HG03439 (cell line): ENCODE data around the gene DOK5.

Source experiments
- ATAC-seq: cut with Tn5 transposase; IDR thresholded peaks from one replicate; pipeline ENCODE4 v1.9.1; 2021; ENCODE audit warnings: mild to moderate bottlenecking, moderate library complexity; ENCODE audit not compliant: unreplicated experiment

DOK5 gene

GRCh38 chr20:54510541-54511129, 35.2 kb downstream of the DOK5 start:
- ATAC-seq = no peak

GRCh38 chr20:54512694-54513093, 37.3 kb downstream of the DOK5 start:
- ATAC-seq = no peak

- ATAC-seq = no peak
Observed at GRCh38 chr20:54514028-54514607, 38.7 kb downstream of the DOK5 start.

GRCh38 chr20:54515793-54516628, 40.6 kb downstream of the DOK5 start:
- ATAC-seq = no peak

DNA sequence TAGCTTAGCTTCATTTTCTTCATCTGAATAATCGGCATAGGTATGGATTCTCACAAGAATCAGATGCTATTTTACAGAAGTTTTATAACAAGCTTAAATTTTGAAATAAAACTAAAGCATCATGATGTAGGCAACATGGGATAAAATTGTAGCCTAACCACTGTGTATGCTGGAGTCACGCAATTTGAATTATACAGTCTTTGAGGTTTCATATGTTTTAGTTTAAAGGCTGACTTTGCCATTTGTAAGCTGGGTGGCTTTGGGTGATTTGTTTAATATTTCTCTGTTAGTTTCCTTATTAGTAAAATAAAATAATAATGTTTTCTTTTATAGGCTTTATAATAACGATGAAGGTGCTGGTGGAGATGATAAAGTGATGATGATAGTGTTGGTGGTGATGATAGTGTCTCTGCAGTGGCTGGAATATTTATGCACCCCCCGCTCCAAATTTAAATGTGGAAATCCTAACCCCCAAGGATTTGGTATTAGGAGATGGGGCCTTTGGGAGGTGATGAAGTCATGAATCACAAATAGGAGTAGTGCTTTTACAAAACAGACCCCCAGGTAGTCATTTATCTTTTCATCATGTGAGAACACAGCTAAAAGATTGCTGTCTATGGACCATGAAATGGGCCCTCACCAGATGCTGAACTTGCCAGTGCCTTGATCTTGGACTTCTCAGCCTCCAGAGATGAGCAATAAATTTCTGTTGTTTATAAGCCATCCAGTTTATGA, 42.0 kb downstream of the DOK5 start:
- no peak for ATAC-seq

- no peak for ATAC-seq
Observed at GRCh38 chr20:54524849-54525248, 49.5 kb downstream of the DOK5 start.

GRCh38 chr20:54525916-54526590, 50.7 kb downstream of the DOK5 start:
- no peak for ATAC-seq

DNA sequence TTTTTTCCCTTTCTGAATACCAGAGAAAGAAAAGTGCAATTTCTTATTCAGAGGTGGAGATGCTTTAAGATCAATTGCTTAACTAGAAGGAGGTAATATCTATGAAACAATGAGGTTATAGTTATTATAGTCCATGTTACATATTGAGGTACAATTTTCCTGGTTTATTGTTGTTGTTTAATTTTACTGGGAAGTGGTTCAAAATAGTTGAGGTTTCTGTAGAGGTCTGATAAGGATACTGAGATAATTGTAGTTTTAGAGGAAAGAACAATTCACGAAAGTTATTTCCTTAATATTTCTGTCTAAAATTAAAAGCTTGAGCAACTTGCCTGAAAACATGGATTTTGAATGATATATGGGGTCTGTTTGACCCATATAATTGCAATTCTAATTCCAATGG, 51.4 kb downstream of the DOK5 start:
- ATAC-seq = no peak

- no peak for ATAC-seq
Observed at GRCh38 chr20:54532573-54532972, 57.2 kb downstream of the DOK5 start.

- ATAC-seq = no peak
Observed at GRCh38 chr20:54534101-54534500, 58.7 kb downstream of the DOK5 start.

GRCh38 chr20:54535033-54535432, 59.6 kb downstream of the DOK5 start:
- no peak for ATAC-seq

DNA sequence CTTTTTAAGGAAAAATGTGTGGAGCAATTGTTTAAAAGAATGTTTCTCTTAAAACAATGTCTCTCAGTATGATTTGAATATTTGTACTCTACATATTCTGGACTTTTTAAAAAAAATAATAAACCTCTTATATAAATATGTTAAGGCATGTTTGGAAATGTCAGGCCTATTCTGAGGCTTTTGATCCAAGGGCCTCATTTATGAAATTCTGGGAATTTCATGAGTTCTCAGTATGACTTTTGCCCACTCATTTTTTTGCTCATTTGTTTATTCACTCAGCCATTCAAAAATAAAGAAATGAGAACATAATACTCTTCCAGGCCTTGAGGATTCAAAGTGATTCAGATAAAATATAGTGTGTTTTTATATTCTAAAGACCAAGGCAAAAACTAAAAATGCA, 60.4 kb downstream of the DOK5 start:
- no peak for ATAC-seq

DNA sequence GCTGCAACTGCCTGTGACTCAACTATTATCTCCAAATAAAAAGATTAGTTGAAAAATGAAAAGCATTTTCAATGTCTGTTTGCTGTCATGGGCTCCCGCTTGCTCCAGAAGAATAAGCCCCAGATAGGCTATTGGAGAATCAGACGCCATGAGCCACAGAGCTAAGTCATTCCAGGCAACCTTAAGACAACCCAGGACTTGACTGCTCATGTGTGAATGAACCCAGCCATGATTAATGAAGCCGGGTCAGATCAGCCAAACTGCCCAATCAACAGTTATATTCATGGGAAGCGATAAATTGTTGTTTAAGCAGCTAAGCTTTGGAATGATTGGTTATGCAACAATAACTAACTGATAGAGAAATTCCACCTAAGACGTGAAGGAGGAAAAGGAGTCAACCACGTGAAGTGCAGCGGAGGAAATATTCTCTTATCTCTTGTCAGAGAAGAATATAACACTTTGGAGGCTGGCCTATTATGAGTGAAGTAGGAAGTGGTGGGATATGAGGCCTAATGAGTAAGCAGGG, 64.2 kb downstream of the DOK5 start:
- no peak for ATAC-seq

DNA sequence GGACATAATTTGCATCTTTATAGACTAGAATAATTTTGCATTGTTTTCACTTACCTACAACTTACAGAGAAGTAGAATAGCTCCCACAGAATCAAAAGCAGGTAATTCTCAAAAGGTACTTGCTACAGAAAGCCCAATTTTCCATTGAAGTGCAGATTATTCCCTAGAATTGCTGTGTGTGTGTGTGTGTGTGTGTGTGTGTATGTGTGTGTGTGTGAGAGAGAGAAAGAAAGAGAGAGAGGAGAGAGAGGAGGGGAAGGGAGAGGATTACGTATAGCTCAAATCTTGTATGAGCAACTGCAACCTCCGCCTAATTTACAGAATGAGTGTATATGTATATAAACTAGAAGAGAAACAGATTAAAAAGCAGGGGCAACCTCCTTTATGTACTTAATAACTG, 68.0 kb downstream of the DOK5 start:
- ATAC-seq = no peak

DNA sequence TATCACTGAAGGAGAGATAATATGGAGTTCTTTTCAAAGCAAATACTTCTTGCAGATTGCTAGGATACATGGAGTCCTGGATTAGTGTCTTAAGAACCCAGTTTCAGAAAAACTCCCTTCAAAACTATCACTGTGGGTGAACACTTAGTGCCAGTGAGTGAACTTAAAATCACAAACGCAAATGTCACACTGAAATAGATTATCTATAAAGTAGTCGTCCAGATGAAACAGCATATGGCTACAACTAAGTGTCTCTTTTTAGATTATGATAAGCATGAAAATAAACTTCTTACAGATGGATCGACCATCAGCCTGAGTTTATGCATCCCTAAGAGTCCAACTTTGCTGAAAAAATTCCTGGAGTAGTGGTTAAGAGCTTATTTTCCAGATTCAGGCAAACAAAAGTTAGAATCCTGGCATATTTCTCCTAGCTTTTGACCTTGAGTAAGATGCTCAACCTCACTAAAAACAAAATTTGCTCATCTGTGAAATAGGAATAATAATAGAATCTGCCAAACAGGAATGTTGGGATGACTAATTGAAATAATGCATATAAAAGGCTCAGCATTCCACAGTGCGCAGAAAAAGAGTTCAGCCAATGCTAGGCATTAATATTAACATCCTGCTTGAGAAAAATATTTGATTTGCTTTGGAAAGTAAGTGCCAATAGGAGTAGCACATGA, 70.4 kb downstream of the DOK5 start:
- no peak for ATAC-seq

DNA sequence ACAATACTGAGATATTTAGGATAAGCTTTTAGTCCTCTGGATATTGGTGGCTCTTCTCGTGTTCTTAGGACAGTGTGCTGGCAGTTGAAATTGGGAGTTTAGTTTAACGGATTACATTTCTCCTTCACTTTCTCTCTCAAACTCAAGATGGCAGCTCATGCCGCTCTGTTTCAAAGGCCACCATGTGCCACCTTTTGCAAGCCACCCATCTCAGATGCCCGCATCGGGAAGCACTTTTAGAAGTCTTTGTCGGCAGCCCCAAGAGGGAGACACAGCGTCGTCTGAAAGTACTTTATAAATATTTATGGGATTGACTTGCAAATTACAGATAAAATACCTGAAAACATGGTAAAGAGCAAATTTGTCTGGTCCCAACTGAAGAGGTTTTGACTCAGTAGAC, 73.5 kb downstream of the DOK5 start:
- no peak for ATAC-seq

- no peak for ATAC-seq
Observed at GRCh38 chr20:54549658-54550326, 74.4 kb downstream of the DOK5 start.

GRCh38 chr20:54550776-54551396, 75.5 kb downstream of the DOK5 start:
- no peak for ATAC-seq

DNA sequence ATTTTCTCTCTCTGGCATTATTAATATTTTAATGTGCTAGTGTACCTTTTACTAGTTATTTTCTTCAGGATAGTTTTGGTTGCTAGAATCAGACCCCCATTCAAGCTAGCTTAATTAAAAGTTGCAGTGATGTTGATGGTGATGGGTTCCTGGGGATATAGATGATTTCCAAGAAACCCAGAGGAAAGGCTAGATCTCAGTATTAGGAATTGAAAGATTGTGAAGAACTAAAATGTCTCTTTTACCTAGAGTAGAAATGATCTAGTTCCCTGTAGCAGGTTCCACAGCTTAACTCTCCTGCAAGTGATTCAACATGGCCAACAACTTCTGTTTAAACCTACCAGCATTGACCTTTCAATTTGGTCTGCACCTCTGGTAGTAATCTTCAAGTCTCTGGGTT, 78.6 kb downstream of the DOK5 start:
- ATAC-seq = no peak
